HCT116 (cell line): ENCODE data around the gene CALCOCO2.

Source experiments
- CEBPB ChIP-seq: IDR thresholded peaks from 2 replicates; pipeline ENCODE4 v1.6.1; 2012; ENCODE audit warnings: low read depth
- ELF1 ChIP-seq: IDR thresholded peaks from 2 replicates; pipeline ENCODE4 v1.6.1; 2012; ENCODE audit warnings: low read depth, borderline replicate concordance
- EZH2 ChIP-seq: fragments of 200-600 bp; sonication (generic); IDR thresholded peaks from 2 replicates; pipeline ENCODE4 v1.6.1; 2017; ENCODE audit warnings: antibody characterized with exemption, mixed run types
- EZH2phosphoT487 ChIP-seq: fragments of 200-600 bp; IDR thresholded peaks from 2 replicates; pipeline ENCODE4 v1.6.1; 2018; ENCODE audit warnings: antibody characterized with exemption, borderline replicate concordance
- POLR2A ChIP-seq: IDR thresholded peaks from 2 replicates; pipeline ENCODE4 v1.7.0; 2011; ENCODE audit warnings: borderline replicate concordance; ENCODE audit not compliant: insufficient read depth, insufficient read length; ENCODE audit errors: extremely low read depth
- POLR2AphosphoS5 ChIP-seq: IDR thresholded peaks from 2 replicates; pipeline ENCODE4 v1.6.1; 2011; ENCODE audit warnings: mild to moderate bottlenecking, low read depth, low read length, moderate library complexity
- SIN3A ChIP-seq: IDR thresholded peaks from 2 replicates; pipeline ENCODE4 v1.6.1; 2012; ENCODE audit warnings: low read depth
- SP1 ChIP-seq: IDR thresholded peaks from 2 replicates; pipeline ENCODE4 v1.6.1; 2012; ENCODE audit warnings: low read depth
- TCF7L2 ChIP-seq: IDR thresholded peaks from 2 replicates; pipeline ENCODE4 v1.7.0; 2011; ENCODE audit warnings: borderline replicate concordance, inconsistent platforms; ENCODE audit not compliant: insufficient read depth, insufficient read length; ENCODE audit errors: extremely low read depth
- TF ChIP-seq, protein P1 (sequence below): IDR thresholded peaks from 2 replicates; pipeline ENCODE4 v1.6.1; 2012; ENCODE audit warnings: low read depth
- TF ChIP-seq, protein P2 (sequence below), 3 experiments: fragments of 200-600 bp in 1 of 3; sonication (generic) in 1 of 3; IDR thresholded peaks in 2 of 3; conservative IDR thresholded peaks in 1 of 3; 2 replicates each; pipeline ENCODE4 v1.5.1; 2012 to 2017; ENCODE audit warnings: low read depth in 2 of 3, low read length in 2 of 3, antibody characterized with exemption in 1 of 3, borderline replicate concordance in 1 of 3, control low read depth in 1 of 3, mild to moderate bottlenecking in 1 of 3, mixed read lengths in 1 of 3, mixed run types in 1 of 3, moderate library complexity in 1 of 3; ENCODE audit not compliant: insufficient read depth in 1 of 3
- TF ChIP-seq, protein P3 (sequence below): IDR thresholded peaks from 2 replicates; pipeline ENCODE4 v1.6.1; 2012

DNA sequence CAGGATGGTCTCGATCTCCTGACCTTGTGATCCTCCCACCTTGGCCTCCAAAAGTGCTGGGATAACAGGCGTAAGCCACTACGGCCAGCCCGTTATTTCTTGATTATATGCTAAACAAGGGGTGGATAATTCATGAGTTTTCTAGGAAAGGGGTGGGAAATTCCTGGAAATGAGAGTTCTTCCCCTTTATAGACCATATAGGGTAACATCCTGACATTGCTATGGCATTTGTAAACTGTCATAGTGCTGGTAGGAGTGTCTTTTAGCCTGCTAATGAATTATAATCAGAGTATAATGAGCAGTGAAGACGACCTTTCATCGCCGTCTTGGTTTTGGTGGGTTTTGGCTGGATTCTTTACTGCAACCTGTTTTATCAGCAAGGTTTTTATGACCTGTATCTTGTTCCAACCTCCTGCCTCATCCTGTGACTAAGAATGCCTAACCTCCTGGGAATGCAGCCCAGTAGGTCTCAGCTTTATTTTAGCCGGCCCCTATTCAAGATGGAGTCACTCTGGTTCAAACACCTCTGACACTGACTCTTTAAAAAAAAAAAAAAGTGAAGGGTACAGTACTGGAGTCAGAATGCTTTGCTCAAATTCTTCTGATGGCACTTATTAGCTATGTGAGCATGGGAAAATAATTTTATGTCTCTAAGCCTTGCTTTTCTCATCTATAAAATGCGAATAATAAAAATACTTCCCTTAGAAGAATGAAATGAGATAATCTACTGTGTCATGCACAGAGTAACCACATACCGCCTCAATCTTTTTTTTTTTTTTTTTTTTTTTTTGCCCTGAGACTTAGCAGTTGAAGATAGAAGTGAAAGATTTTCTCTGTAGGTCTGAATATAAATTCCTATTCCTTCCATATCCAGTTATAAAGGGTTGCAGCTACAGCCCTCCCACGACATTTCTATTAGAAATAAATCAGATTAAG lies 5.1 kb upstream of the CALCOCO2 start:
- TF ChIP-seq, protein P1, sequence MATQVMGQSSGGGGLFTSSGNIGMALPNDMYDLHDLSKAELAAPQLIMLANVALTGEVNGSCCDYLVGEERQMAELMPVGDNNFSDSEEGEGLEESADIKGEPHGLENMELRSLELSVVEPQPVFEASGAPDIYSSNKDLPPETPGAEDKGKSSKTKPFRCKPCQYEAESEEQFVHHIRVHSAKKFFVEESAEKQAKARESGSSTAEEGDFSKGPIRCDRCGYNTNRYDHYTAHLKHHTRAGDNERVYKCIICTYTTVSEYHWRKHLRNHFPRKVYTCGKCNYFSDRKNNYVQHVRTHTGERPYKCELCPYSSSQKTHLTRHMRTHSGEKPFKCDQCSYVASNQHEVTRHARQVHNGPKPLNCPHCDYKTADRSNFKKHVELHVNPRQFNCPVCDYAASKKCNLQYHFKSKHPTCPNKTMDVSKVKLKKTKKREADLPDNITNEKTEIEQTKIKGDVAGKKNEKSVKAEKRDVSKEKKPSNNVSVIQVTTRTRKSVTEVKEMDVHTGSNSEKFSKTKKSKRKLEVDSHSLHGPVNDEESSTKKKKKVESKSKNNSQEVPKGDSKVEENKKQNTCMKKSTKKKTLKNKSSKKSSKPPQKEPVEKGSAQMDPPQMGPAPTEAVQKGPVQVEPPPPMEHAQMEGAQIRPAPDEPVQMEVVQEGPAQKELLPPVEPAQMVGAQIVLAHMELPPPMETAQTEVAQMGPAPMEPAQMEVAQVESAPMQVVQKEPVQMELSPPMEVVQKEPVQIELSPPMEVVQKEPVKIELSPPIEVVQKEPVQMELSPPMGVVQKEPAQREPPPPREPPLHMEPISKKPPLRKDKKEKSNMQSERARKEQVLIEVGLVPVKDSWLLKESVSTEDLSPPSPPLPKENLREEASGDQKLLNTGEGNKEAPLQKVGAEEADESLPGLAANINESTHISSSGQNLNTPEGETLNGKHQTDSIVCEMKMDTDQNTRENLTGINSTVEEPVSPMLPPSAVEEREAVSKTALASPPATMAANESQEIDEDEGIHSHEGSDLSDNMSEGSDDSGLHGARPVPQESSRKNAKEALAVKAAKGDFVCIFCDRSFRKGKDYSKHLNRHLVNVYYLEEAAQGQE = no peak
- TF ChIP-seq POLR2A (no peak), POLR2AphosphoS5 (no peak), CEBPB (no peak), EZH2 (no peak), SIN3A (no peak), TCF7L2 (no peak), EZH2phosphoT487 (no peak), SP1 (0 out of 2 replicates have a peak, but pooled peaks have one; percentile 26), ELF1 (no peak)
- TF ChIP-seq, protein P2, sequence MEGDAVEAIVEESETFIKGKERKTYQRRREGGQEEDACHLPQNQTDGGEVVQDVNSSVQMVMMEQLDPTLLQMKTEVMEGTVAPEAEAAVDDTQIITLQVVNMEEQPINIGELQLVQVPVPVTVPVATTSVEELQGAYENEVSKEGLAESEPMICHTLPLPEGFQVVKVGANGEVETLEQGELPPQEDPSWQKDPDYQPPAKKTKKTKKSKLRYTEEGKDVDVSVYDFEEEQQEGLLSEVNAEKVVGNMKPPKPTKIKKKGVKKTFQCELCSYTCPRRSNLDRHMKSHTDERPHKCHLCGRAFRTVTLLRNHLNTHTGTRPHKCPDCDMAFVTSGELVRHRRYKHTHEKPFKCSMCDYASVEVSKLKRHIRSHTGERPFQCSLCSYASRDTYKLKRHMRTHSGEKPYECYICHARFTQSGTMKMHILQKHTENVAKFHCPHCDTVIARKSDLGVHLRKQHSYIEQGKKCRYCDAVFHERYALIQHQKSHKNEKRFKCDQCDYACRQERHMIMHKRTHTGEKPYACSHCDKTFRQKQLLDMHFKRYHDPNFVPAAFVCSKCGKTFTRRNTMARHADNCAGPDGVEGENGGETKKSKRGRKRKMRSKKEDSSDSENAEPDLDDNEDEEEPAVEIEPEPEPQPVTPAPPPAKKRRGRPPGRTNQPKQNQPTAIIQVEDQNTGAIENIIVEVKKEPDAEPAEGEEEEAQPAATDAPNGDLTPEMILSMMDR (IDR thresholded peaks at IDR 0.05 in 2 of 3, conservative IDR thresholded peaks at IDR 0.05 in 1 of 3; ENCODE audit: borderline replicate concordance in 1 of 3, insufficient read depth in 1 of 3, low read depth in 2 of 3, low read length in 2 of 3) = no peak
- TF ChIP-seq, protein P3, sequence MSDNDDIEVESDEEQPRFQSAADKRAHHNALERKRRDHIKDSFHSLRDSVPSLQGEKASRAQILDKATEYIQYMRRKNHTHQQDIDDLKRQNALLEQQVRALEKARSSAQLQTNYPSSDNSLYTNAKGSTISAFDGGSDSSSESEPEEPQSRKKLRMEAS = no peak
